GM08714 (cell line): Measurements from ENCODE around the gene YPEL5.

Source experiments
- H3K4me3 ChIP-seq: fragments of 200-500 bp; sonication (Bioruptor generic); 2 replicates; pipeline ENCODE4 v1.5.1; 2014; ENCODE audit warnings: mild to moderate bottlenecking, low read length, inconsistent platforms
- ZNF274 ChIP-seq: IDR thresholded peaks from 2 replicates; pipeline ENCODE4 v1.6.1; 2012; ENCODE audit warnings: mild to moderate bottlenecking, low read depth, low read length

The YPEL5 gene

DNA sequence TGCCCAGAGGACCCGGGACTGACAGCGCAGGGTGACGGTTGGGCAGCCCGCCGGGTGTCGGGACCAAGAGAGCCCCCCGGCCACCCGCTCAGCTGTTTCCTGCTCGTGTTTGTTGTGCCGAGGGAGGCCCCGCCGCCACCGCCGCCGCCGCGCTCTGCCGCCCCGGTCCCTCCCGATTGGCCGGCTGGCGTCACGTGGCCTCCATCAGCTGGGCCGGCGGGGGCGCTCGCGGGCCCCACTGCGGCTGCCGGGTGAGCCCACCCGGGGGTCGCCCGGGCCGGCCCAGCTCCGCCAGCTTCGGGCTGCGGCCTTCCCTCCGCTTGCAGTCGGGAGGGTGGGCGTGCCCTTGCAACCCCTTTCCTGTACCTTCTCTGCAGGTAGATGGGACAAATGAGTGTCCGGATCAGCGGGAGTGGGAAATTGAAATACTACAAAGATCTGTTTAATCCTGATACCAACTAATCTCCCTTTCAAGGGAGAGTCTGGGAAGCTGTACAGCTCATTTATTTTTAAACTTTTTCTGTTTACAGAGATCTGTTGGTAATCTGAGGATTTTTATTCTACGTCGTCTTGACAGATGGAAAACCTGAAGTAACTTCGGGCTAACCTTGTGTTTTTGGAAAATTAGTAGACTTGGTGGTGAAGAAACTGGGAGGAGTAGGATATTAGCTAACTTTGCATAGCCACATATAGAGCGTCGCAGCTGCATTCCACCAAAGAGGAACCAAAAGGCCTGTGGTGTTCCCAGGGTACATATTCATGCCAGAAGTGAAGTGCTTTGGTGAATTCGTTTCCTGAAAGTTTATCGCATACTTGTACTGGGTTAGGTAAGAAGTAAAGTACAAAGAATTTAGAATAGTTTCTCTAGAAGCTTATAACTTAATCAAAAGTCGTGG is 1.2 kb downstream of the YPEL5 start:
- H3K4me3 ChIP-seq = peak overlapping the region; percentile 93
- TF ChIP-seq ZNF274 = no peak

GRCh38 chr2:30148850-30149249 is 2.0 kb downstream of the YPEL5 start:
- no peak for TF ChIP-seq ZNF274

DNA sequence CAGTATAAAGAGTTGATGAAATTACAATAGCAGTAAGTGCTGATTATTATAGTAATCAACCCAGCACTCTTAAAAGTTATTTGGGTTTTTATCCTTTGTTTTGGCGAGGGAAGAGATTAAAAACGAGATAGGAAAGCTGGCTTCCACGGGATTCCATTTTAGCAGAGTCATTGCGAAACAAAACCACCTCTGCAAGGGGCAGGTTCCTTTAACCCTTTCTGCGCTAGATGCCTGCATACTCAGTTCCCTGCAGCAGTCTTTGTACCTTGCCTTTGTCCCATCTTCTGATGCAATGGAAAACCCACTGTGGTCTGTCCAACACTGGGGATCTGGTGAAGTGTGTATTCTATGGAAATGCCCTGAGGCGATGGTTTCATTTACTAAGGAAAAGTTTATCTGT is 2.7 kb downstream of the YPEL5 start:
- H3K4me3 ChIP-seq = peak overlapping the region; percentile 68

More at GRCh38 chr2:30148850-30149249, 2.0 kb downstream of the YPEL5 start:
- no peak overlapping the region; the same call in 1 of the 2 replicates for H3K4me3 ChIP-seq

GRCh38 chr2:30149976-30150375 is 3.2 kb downstream of the YPEL5 start:
- no peak for TF ChIP-seq ZNF274
- H3K4me3 ChIP-seq = peak overlapping the region; percentile 68

More for the DNA sequence above, 2.7 kb downstream of the YPEL5 start:
- TF ChIP-seq ZNF274 = no peak

DNA sequence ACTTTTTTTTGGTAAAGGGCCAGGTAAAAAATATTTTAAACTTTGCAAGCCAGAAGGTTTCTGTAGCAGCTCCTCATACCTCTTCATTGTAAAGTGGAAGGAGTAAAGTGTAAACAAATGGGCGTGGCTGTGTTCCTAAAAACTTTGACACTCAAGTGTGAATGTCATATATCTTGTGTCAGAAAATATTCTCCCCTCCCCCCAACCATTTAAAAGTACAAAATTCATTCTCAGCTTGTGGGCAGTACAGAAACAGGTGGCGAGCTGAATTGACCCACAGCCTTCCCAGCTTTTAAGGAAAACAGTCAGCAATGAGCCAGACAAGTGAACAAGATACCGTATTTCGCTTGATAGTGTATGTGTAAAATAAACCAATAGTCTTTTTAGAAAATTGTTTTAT is 4.0 kb downstream of the YPEL5 start:
- no peak overlapping the region for H3K4me3 ChIP-seq
- no peak for TF ChIP-seq ZNF274

DNA sequence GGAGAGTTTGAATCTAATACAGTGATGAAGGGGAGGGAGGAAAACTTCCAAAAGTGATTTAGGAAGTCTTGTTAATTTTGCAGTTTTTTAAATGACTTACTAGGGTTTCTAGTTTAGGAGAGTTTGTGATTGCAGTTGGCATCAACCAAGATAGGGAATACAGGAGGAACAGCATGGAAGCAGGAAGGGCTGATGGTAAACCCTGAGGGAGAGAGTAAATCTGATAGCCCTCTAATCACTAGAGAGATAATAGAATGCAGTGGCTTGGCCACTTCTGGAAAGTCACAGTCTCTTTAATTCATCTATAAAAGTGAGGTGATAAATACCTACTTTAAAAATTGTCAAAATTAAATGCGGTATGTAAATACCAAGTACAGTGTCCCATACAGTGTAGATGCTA is 5.6 kb downstream of the YPEL5 start:
- H3K4me3 ChIP-seq = no peak overlapping the region
- TF ChIP-seq ZNF274 = no peak

- TF ChIP-seq ZNF274 = no peak
Observed at GRCh38 chr2:30155202-30155601, 8.4 kb downstream of the YPEL5 start.

GRCh38 chr2:30155889-30156658 is 9.3 kb downstream of the YPEL5 start:
- no peak for TF ChIP-seq ZNF274
- H3K4me3 ChIP-seq = no peak overlapping the region

More at GRCh38 chr2:30155202-30155601, 8.4 kb downstream of the YPEL5 start:
- H3K4me3 ChIP-seq = no peak overlapping the region

DNA sequence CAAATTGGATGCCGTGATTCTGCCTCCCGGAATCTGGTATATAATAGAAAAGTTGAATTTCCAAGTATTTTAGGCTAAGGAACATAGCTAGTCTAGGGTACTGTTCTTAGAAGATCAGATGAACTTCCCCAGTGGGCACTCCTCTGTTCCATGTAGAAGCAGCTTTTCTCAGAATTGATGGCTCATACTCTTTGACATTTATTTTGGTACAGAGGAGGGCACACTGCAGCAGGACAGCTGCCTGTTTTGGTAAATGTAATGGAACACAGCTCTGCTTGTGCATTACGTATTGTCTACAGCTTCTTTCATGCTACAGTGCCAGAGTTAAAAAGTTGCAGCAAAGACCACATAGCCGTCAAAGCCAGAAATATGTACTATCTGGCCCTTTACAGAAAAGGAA is 10.8 kb downstream of the YPEL5 start:
- no peak overlapping the region for H3K4me3 ChIP-seq
- no peak for TF ChIP-seq ZNF274

- TF ChIP-seq ZNF274 = no peak
- H3K4me3 ChIP-seq = no peak overlapping the region
Observed at GRCh38 chr2:30159766-30160165, 13.0 kb downstream of the YPEL5 start.

GRCh38 chr2:30161929-30162706 is 15.3 kb downstream of the YPEL5 start:
- no peak overlapping the region for H3K4me3 ChIP-seq

GRCh38 chr2:30162806-30163205 is 16.0 kb downstream of the YPEL5 start:
- H3K4me3 ChIP-seq = no peak overlapping the region
- no peak for TF ChIP-seq ZNF274

More at GRCh38 chr2:30161929-30162706, 15.3 kb downstream of the YPEL5 start:
- TF ChIP-seq ZNF274 = no peak

DNA sequence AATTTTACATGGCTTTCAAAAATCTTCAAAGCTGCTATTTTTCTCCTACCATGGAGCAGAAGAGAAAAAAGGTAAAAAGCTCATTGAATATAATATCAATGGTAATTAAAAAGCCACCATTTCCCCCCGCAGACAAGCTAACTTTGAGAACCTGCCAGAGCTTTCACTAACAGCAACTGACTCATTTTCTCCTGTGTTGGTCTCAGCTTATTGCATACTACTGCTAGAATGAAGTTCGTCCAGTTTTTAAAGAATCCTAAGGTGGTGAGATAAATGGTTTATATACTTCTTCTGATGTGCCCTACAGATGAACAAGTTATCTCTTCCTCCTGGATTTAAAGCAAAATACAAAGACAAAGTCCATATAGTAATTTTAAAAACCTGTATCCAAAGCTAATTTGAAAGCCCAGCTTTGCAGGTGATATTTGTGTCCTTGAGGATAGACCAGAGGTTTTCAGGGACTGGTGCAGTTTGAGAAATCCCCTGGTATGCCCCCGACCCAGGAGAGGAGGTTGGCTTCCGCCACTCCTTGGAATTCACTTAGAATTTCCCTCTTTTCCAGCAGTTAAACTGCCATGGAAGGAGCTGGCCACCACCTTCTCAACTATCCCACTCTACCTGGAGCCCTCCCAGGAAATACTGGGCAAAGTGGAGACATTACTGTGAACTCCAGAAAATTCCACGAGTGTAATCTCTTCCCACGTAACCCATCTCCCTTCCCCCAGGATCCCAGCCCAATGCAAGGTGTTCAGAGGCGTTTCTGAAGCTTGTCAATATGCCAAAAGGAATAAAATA is 17.5 kb downstream of the YPEL5 start:
- no peak overlapping the region for H3K4me3 ChIP-seq
- TF ChIP-seq ZNF274 = no peak
